WI38 (cell line): ENCODE data around the gene APOO.

ENCODE experiments used
- H3K4me3 ChIP-seq: 2 replicates; pipeline ENCODE4 v1.5.1; 2011; ENCODE audit warnings: low read depth, mild to moderate bottlenecking, control low read depth, low read length
- CTCF ChIP-seq: IDR thresholded peaks from 2 replicates; pipeline ENCODE4 v1.5.1; 2012; ENCODE audit warnings: low read depth, mild to moderate bottlenecking, control low read depth, low read length

The APOO gene

GRCh38 chrX:23805389-23805788 is 102.3 kb downstream of the APOO start:
- no peak for TF ChIP-seq CTCF
- no peak overlapping the region for H3K4me3 ChIP-seq

- no peak for TF ChIP-seq CTCF
- no peak overlapping the region for H3K4me3 ChIP-seq
These were observed 103.2 kb downstream of the APOO start for GRCh38 chrX:23804578-23804977.

GRCh38 chrX:23803931-23804381 is 103.8 kb downstream of the APOO start:
- H3K4me3 ChIP-seq = no peak overlapping the region
- no peak for TF ChIP-seq CTCF

GRCh38 chrX:23802431-23802830 is 105.3 kb downstream of the APOO start:
- TF ChIP-seq CTCF = no peak
- no peak overlapping the region for H3K4me3 ChIP-seq

GRCh38 chrX:23799469-23800065 is 108.2 kb downstream of the APOO start:
- no peak for TF ChIP-seq CTCF
- H3K4me3 ChIP-seq = no peak overlapping the region

- no peak for TF ChIP-seq CTCF
- no peak overlapping the region for H3K4me3 ChIP-seq
These were observed 110.2 kb downstream of the APOO start for GRCh38 chrX:23797371-23798128.

- no peak for TF ChIP-seq CTCF
These were observed 112.5 kb downstream of the APOO start for GRCh38 chrX:23795221-23795620.

More at GRCh38 chrX:23795221-23795620, 112.5 kb downstream of the APOO start:
- no peak overlapping the region for H3K4me3 ChIP-seq
